IMR-90 (cell line): ENCODE results near the gene TSPEAR.

Experiments used
- CEBPB ChIP-seq: IDR thresholded peaks from 2 replicates; pipeline ENCODE4 v1.6.1; 2012; ENCODE audit warnings: low read depth, low read length, improper control_type of control experiment
- MXI1 ChIP-seq: IDR thresholded peaks from 2 replicates; pipeline ENCODE4 v1.6.1; 2012; ENCODE audit warnings: low read depth, mild to moderate bottlenecking, low read length, moderate library complexity, borderline replicate concordance
- POLR2A ChIP-seq: IDR thresholded peaks from 2 replicates; pipeline ENCODE4 v1.6.1; 2012; ENCODE audit warnings: mild to moderate bottlenecking, low read depth, low read length
- RFX5 ChIP-seq: IDR thresholded peaks from 2 replicates; pipeline ENCODE4 v1.8.0; 2012; ENCODE audit warnings: low read depth, mild to moderate bottlenecking, low read length, moderate library complexity
- SMC3 ChIP-seq: fragments of 150-350 bp; IDR thresholded peaks from 2 replicates; pipeline ENCODE4 v1.6.1; 2016; ENCODE audit warnings: low read depth, mild to moderate bottlenecking, antibody characterized with exemption, low read length, moderate library complexity
- TF ChIP-seq, protein P1 (sequence below): conservative IDR thresholded peaks from 2 replicates; pipeline ENCODE4 v1.5.1; 2012; ENCODE audit warnings: mild to moderate bottlenecking, low read depth, low read length, improper control_type of control experiment

DNA sequence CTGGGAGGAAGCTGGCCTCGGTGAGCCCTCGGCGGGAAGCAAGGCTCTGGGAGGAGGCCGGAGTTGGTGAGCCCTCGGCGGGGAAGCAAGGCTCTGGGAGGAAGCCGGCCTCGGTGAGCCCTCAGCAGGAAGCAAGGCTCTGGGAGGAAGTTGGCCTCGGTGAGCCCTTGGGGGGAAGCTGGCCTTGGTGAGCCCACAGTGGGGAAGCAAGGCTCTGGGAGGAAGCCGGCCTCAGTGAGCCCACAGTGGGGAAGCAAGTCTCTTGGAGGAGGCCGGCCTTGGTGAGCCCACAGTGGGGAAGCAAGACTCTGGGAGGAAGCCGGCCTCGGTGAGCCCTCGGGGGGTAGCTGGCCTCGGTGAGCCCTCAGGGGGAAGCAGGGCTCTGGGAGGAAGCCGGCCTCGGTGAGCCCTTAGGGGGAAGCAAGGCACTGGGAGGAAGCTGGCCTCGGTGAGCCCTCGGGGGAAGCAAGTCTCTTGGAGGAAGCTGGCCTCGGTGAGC is 207.4 kb downstream of the TSPEAR start:
- TF ChIP-seq, protein P1, sequence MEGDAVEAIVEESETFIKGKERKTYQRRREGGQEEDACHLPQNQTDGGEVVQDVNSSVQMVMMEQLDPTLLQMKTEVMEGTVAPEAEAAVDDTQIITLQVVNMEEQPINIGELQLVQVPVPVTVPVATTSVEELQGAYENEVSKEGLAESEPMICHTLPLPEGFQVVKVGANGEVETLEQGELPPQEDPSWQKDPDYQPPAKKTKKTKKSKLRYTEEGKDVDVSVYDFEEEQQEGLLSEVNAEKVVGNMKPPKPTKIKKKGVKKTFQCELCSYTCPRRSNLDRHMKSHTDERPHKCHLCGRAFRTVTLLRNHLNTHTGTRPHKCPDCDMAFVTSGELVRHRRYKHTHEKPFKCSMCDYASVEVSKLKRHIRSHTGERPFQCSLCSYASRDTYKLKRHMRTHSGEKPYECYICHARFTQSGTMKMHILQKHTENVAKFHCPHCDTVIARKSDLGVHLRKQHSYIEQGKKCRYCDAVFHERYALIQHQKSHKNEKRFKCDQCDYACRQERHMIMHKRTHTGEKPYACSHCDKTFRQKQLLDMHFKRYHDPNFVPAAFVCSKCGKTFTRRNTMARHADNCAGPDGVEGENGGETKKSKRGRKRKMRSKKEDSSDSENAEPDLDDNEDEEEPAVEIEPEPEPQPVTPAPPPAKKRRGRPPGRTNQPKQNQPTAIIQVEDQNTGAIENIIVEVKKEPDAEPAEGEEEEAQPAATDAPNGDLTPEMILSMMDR, result no peak
- TF ChIP-seq CEBPB (no peak), RFX5 (no peak), SMC3 (no peak), POLR2A (no peak), MXI1 (no peak)
